Right atrium auricular region (tissue), 2 donors: ENCODE data around the gene EFEMP1. TPM values are rescaled to one million over a fixed set of nuclear protein-coding genes. Genes with fewer than 3 reads are reported as not detected.

ENCODE experiments used
- DNase-seq: peaks from one replicate; pipeline ENCODE4 v3.0.0-alpha.2; 2019; ENCODE audit warnings: low spot score
- H3K27ac ChIP-seq, 2 donors: fragments of 200-600 bp; sonication (generic); 1 replicate in 1 of 2; 2 replicates in 1 of 2; pipeline ENCODE4 v1.5.1; 2016 to 2019
- H3K27me3 ChIP-seq, 2 donors: fragments of 200-600 bp; sonication (generic); one replicate each; pipeline versions ENCODE4 v1.5.1 to v1.6.0; 2017 to 2019
- H3K36me3 ChIP-seq: fragments of 200-600 bp; sonication (generic); one replicate; pipeline ENCODE4 v1.5.1; 2016
- H3K4me1 ChIP-seq, 2 donors: fragments of 200-600 bp; sonication (generic); one replicate each; pipeline versions ENCODE4 v1.5.1 to v1.6.0; 2017 to 2019
- H3K4me3 ChIP-seq, 2 donors: fragments of 200-600 bp; sonication (generic); 1 replicate in 1 of 2; 2 replicates in 1 of 2; pipeline ENCODE4 v1.5.1; 2017 to 2019; ENCODE audit warnings: mild to moderate bottlenecking in 1 of 2, moderate library complexity in 1 of 2
- H3K9me3 ChIP-seq, 2 donors: fragments of 200-600 bp; sonication (generic); one replicate each; pipeline ENCODE4 v1.5.1; 2019
- CTCF ChIP-seq, 2 donors: fragments of 200-600 bp; sonication (generic); IDR thresholded peaks; one replicate each; pipeline ENCODE4 v1.5.1; 2019; ENCODE audit warnings: antibody characterized with exemption in 2 of 2
- total RNA-seq, 2 donors: library from RNA; depleted of rRNA; stranded (reverse); fragments of >200 nt; gene quantifications; one replicate each; pipeline ENCODE4 v1.1.0, GENCODE V29; 2016

Gene EFEMP1
- total RNA-seq: 100 to 1,000 TPM; 246 to 308 TPM

- H3K36me3 ChIP-seq: no peaks in the 10 kb centered on the region
- no peaks in the 10 kb centered on the region for H3K27me3 ChIP-seq
- DNase-seq: peak; percentile 63
- H3K4me3 ChIP-seq: peak within 1 kb of the TSS; percentile 68 to 77
- H3K4me1 ChIP-seq: peaks cover 0 to 5% of the 10 kb centered on the region in 2 donors
- peak within 1 kb of the TSS; percentile 76 to 78 for H3K27ac ChIP-seq
- H3K9me3 ChIP-seq: no peaks in the 10 kb centered on the region
- no peak for TF ChIP-seq CTCF (IDR thresholded peaks at IDR 0.05)
Measured at GRCh38 chr2:55923091-55923981, at the start of gene EFEMP1. TSS of gene EFEMP1 (minus strand) at chr2:55923782. CDS start at chr2:55922440, 1,342 bp downstream.

GRCh38 chr2:55970500-55970899 is 46.9 kb upstream of the EFEMP1 start:
- Histone ChIP-seq H3K4me3 (no peak overlapping the region), H3K9me3 (no peaks in the 10 kb centered on the region), H3K27ac (no peak overlapping the region), H3K36me3 (no peaks in the 10 kb centered on the region), H3K4me1 (peaks cover 0 to 11% of the 10 kb centered on the region in 2 donors), H3K27me3 (no peaks in the 10 kb centered on the region)
- TF ChIP-seq CTCF (IDR thresholded peaks at IDR 0.05): no peak
- DNase-seq: no peak

GRCh38 chr2:55968941-55969340 is 45.4 kb upstream of the EFEMP1 start:
- peaks cover 0 to 15% of the 10 kb centered on the region in 2 donors for H3K4me1 ChIP-seq
- H3K27me3 ChIP-seq: no peaks in the 10 kb centered on the region
- no peak for TF ChIP-seq CTCF (IDR thresholded peaks at IDR 0.05)
- no peaks in the 10 kb centered on the region for H3K36me3 ChIP-seq
- no peak for DNase-seq
- no peak overlapping the region for H3K27ac ChIP-seq
- no peak overlapping the region for H3K4me3 ChIP-seq
- H3K9me3 ChIP-seq: no peaks in the 10 kb centered on the region

- DNase-seq: peak; percentile 74
- H3K27ac ChIP-seq: peak overlapping the region; percentile 22 to 60
- H3K9me3 ChIP-seq: no peaks in the 10 kb centered on the region
- TF ChIP-seq CTCF (IDR thresholded peaks at IDR 0.05): no peak
- no peak overlapping the region for H3K4me3 ChIP-seq
- no peaks in the 10 kb centered on the region for H3K36me3 ChIP-seq
- H3K4me1 ChIP-seq: peaks cover 0 to 15% of the 10 kb centered on the region in 2 donors
- no peaks in the 10 kb centered on the region for H3K27me3 ChIP-seq
Measured at GRCh38 chr2:55966401-55967118, 43.0 kb upstream of the EFEMP1 start.

GRCh38 chr2:55965966-55966365 is 42.4 kb upstream of the EFEMP1 start:
- Histone ChIP-seq H3K27ac (peak overlapping the region; percentile 22 to 60), H3K4me3 (no peak overlapping the region), H3K4me1 (peaks cover 0 to 15% of the 10 kb centered on the region in 2 donors), H3K27me3 (no peaks in the 10 kb centered on the region), H3K36me3 (no peaks in the 10 kb centered on the region), H3K9me3 (no peaks in the 10 kb centered on the region)
- DNase-seq: no peak
- no peak for TF ChIP-seq CTCF (IDR thresholded peaks at IDR 0.05)
